Sigmoid colon (tissue), 7 donors: ENCODE results near the gene DCHS1. TPM values are rescaled to one million over a fixed set of nuclear protein-coding genes. Genes with fewer than 3 reads are reported as not detected.

Source experiments
- DNase-seq: peaks from one replicate; pipeline ENCODE4 v3.0.0-alpha.2; 2019
- H3K27ac ChIP-seq, 4 donors: fragments of 200-600 bp; sonication (generic); one replicate each; pipeline ENCODE4 v1.5.1; 2016 to 2019; ENCODE audit warnings: mild to moderate bottlenecking in 1 of 4
- H3K27me3 ChIP-seq, 3 donors: fragments of 200-600 bp; sonication (generic); one replicate each; pipeline ENCODE4 v1.5.1; 2019; ENCODE audit warnings: mild to moderate bottlenecking in 1 of 3
- H3K36me3 ChIP-seq, 4 donors: fragments of 200-600 bp; sonication (generic); one replicate each; pipeline ENCODE4 v1.5.1; 2016 to 2019
- H3K4me1 ChIP-seq, 4 donors: fragments of 200-600 bp; sonication (generic); one replicate each; pipeline ENCODE4 v1.5.1; 2017 to 2019
- H3K4me3 ChIP-seq, 4 donors: fragments of 200-600 bp; sonication (generic); one replicate each; pipeline ENCODE4 v1.5.1; 2017 to 2019; ENCODE audit warnings: mild to moderate bottlenecking in 2 of 4, moderate library complexity in 1 of 4
- H3K9me3 ChIP-seq, 4 donors: fragments of 200-600 bp in 3 of 4; sonication (generic) in 3 of 4; one replicate each; pipeline versions ENCODE4 v1.5.1 to v1.6.1; 2013 to 2019
- EP300 ChIP-seq, 4 donors: sonication (generic); formaldehyde crosslinking; IDR thresholded peaks; one replicate each; pipeline ENCODE4 v1.6.1; 2017; ENCODE audit warnings: antibody characterized with exemption in 4 of 4
- POLR2A ChIP-seq, 2 donors: fragments of 450-650 bp; IDR thresholded peaks; one replicate each; pipeline ENCODE4 v1.6.1; 2016; ENCODE audit warnings: antibody characterized with exemption in 2 of 2, mild to moderate bottlenecking in 2 of 2, moderate library complexity in 2 of 2
- POLR2AphosphoS5 ChIP-seq, 4 donors: sonication (generic); formaldehyde crosslinking; IDR thresholded peaks; one replicate each; pipeline ENCODE4 v1.6.1; 2017; ENCODE audit warnings: antibody characterized with exemption in 4 of 4
- WGBS, 2 donors: extraction: QIAGEN DNeasy Blood & Tissue Kit; methylation state at CpG; one replicate each; pipeline ENCODE4 v1.1.7; 2013; 5-methylcytosine and 5-hydroxymethylcytosine counted together
- intact Hi-C: fragments of 100-400 bp; cut with DNase I; formaldehyde crosslinking; loops from one replicate; pipeline ENCODE4 v1.15.1; 2023
- polyA plus RNA-seq, 3 donors: library from polyadenylated mRNA; stranded (reverse); fragments of 200-250 nt; gene quantifications; one replicate each; pipeline ENCODE4 v1.2.3, GENCODE V29; 2013
- total RNA-seq, 4 donors: library from RNA; depleted of rRNA; stranded (reverse); fragments of >200 nt; gene quantifications; one replicate each; pipeline ENCODE4 v1.1.0, GENCODE V29; 2016
- TF ChIP-seq, protein P1 (sequence below), 4 experiments: fragments of 450-650 bp in 3 of 4; fragments of 200-600 bp in 1 of 4; IDR thresholded peaks; one replicate each; pipeline ENCODE4 v1.5.1; 2016 to 2019; ENCODE audit warnings: antibody characterized with exemption in 4 of 4, mild to moderate bottlenecking in 3 of 4, moderate library complexity in 2 of 4
- donor health status: healthy with polysubstance abuse.
- donor health status: Bipolar disorder and iron deficiency.
- donor health status: healthy.

DCHS1 gene
- total and polyA plus RNA-seq, 7 donors, result under 0.01 to 57.1 (median 21.7) TPM

DNA sequence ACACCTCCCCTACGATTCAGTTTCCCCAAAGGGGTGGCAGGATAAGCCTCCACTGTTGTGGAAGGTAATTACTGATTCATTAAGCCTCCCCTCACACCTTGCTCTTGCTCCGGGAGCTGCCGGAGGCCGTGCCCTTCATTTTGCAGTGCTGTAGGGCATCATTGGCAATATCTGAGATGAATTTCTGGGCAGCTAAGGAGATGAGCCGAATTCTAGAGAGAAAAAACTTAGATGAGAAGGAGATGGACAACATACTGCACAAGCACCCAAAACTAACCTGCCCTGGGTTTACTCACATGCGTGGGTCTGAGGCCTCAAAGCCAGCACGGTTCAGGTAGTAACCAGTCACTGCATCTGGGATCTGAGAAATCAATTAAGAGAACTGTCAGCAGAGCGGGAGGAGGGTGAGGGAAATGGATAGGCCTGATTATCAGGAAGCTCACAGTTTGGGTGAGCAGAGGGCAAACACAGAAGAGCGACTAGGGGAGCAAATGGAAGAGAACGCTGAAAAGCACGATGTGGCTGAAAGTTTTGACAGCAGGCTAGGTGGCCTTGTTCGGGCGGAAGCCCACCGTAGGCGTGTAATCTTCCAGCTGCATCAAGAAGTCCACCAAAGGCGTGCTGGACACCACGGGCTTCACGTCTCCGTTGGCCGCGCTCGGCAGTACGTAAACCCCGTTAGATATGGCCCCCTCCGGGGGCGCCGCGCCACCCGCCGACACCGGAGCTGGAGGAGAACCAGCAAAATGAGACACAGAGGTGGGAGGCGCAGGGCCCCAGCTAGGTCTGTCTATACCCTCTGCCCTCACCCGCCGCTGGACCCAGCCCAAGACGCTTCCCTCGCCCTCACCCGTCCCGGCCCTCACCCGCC is 44.3 kb downstream of the DCHS1 start:
- intact Hi-C loops, result no loop called here
- no peaks in the 10 kb centered on the region for H3K27me3 ChIP-seq
- peaks cover 0 to 68% (median 62%) of the 10 kb centered on the region in 4 donors for H3K4me1 ChIP-seq
- peak; percentile 84 for DNase-seq
- no peaks in the 10 kb centered on the region for H3K9me3 ChIP-seq
- WGBS, 2 donors, result 10 to 16% methylated on average over 39 of the region's 39 CpGs
- peak overlapping the region; percentile 98 to 99 (median 98) for H3K27ac ChIP-seq
- no peak for TF ChIP-seq EP300 (IDR thresholded peaks at IDR 0.05)
- TF ChIP-seq POLR2AphosphoS5 (IDR thresholded peaks at IDR 0.05), result peak; percentile 31 to 55 (median 37)
- TF ChIP-seq, protein P1, sequence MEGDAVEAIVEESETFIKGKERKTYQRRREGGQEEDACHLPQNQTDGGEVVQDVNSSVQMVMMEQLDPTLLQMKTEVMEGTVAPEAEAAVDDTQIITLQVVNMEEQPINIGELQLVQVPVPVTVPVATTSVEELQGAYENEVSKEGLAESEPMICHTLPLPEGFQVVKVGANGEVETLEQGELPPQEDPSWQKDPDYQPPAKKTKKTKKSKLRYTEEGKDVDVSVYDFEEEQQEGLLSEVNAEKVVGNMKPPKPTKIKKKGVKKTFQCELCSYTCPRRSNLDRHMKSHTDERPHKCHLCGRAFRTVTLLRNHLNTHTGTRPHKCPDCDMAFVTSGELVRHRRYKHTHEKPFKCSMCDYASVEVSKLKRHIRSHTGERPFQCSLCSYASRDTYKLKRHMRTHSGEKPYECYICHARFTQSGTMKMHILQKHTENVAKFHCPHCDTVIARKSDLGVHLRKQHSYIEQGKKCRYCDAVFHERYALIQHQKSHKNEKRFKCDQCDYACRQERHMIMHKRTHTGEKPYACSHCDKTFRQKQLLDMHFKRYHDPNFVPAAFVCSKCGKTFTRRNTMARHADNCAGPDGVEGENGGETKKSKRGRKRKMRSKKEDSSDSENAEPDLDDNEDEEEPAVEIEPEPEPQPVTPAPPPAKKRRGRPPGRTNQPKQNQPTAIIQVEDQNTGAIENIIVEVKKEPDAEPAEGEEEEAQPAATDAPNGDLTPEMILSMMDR (IDR thresholded peaks at IDR 0.05), result no peak
- TF ChIP-seq POLR2A (IDR thresholded peaks at IDR 0.05), result no peak
- H3K36me3 ChIP-seq, result peaks cover 29 to 63% (median 47%) of the 10 kb centered on the region in 4 donors
- H3K4me3 ChIP-seq, result peak overlapping the region; percentile 64 to 90 (median 82)

DNA sequence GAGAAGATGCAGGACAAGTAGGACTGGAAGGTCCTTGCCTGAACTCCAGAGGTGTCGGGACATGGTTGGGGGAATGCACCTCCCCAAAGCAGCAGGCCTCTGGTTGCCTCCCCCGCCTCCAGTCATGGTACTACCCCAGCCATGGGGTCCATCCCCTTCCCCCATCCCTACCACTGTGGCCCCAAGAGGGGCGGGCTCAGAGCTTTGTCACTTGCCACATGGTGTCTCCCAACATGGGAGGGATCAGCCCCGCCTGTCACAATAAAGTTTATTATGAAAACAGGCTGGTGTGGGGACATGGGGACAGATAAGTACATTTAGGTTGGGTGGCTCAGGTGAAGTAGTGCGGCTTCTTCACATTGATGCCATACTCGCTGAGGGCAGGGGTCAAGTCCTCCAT is 45.0 kb downstream of the DCHS1 start:
- intact Hi-C loops, result no loop called here
- Histone ChIP-seq H3K4me3 (peak overlapping the region; percentile 64 to 90 (median 82)), H3K27ac (peak overlapping the region; percentile 98 to 99 (median 98)), H3K36me3 (peaks cover 29 to 56% (median 43%) of the 10 kb centered on the region in 4 donors), H3K4me1 (peaks cover 0 to 75% (median 68%) of the 10 kb centered on the region in 4 donors), H3K27me3 (no peaks in the 10 kb centered on the region), H3K9me3 (no peaks in the 10 kb centered on the region)
- TF ChIP-seq, protein P1 (IDR thresholded peaks at IDR 0.05), result no peak
- TF ChIP-seq POLR2A (IDR thresholded peaks at IDR 0.05) (no peak), POLR2AphosphoS5 (IDR thresholded peaks at IDR 0.05) (peak in 1 of 4 donors; percentile 7), EP300 (IDR thresholded peaks at IDR 0.05) (no peak)
- 86 to 90% methylated on average over 6 of the region's 6 CpGs for WGBS, 2 donors
- peak; percentile 71 for DNase-seq

DNA sequence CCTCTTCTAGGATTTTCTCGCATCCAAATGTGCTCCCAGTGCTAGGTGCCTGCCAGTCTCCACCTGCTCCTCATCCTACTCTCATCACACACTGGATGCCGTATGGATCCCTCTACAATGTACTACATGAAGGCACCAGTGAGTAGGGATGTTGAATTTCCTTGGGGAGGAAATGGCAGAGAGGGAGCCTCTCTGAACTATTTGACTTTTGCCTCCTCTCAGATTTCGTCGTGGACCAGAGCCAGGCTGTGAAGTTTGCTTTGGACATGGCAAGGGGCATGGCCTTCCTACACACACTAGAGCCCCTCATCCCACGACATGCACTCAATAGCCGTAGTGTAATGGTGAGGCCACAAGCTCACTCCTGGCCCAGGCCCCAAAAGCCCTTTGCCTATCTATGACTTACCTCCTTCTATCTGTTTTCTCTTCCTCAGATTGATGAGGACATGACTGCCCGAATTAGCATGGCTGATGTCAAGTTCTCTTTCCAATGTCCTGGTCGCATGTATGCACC is 46.0 kb downstream of the DCHS1 start:
- DNase-seq, result peak; percentile 67
- TF ChIP-seq POLR2AphosphoS5 (IDR thresholded peaks at IDR 0.05) (peak in 1 of 4 donors; percentile 17), EP300 (IDR thresholded peaks at IDR 0.05) (no peak)
- H3K36me3 ChIP-seq, result peaks cover 29 to 46% (median 35%) of the 10 kb centered on the region in 4 donors
- H3K27ac ChIP-seq, result peak overlapping the region; percentile 98 to 99 (median 98)
- H3K4me3 ChIP-seq, result no peak overlapping the region
- H3K27me3 ChIP-seq, result no peaks in the 10 kb centered on the region
- H3K4me1 ChIP-seq, result peaks cover 0 to 85% (median 72%) of the 10 kb centered on the region in 4 donors
- 79 to 90% methylated on average over 8 of the region's 8 CpGs for WGBS, 2 donors
- H3K9me3 ChIP-seq, result no peaks in the 10 kb centered on the region
- intact Hi-C loops, result no loop called here

DNA sequence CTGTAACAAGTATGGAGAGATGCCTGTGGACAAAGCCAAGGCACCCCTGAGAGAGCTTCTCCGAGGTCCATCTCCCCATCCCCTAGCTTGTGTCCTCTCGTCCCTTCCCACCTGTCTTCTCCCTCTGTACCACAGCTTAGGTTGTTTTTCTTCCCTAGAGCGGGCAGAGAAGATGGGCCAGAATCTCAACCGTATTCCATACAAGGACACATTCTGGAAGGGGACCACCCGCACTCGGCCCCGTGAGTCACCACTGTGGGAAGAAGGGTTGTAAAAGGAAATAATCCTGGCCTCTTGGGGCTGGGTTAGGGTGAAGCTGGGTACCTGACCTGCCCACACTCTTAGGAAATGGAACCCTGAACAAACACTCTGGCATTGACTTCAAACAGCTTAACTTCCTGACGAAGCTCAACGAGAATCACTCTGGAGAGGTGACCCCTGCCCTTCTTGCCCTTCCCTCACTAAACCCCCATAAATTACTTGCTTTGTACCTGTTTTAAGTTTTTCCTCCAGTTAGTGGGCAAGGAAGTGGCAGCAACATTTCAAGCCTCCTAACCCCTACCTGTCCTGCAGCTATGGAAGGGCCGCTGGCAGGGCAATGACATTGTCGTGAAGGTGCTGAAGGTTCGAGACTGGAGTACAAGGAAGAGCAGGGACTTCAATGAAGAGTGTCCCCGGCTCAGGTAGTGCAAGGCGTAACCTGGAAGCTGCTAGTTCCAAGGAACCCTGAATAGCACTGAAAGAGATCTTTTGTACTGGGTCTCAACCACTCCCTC is 46.7 kb downstream of the DCHS1 start:
- intact Hi-C loops, result no loop called here
- H3K4me3 ChIP-seq, result no peak overlapping the region
- H3K27ac ChIP-seq, result peak overlapping the region; percentile 98 to 99 (median 98)
- peaks cover 0 to 85% (median 72%) of the 10 kb centered on the region in 4 donors for H3K4me1 ChIP-seq
- H3K9me3 ChIP-seq, result no peaks in the 10 kb centered on the region
- no peaks in the 10 kb centered on the region for H3K27me3 ChIP-seq
- no peak for TF ChIP-seq EP300 (IDR thresholded peaks at IDR 0.05)
- TF ChIP-seq POLR2A (IDR thresholded peaks at IDR 0.05), result no peak
- TF ChIP-seq POLR2AphosphoS5 (IDR thresholded peaks at IDR 0.05), result peak; percentile 5 to 43 (median 23)
- TF ChIP-seq, protein P1 (IDR thresholded peaks at IDR 0.05), result no peak
- peaks cover 29 to 39% (median 34%) of the 10 kb centered on the region in 4 donors for H3K36me3 ChIP-seq
- DNase-seq, result peak; percentile 84
- 85 to 87% methylated on average over 14 of the region's 14 CpGs for WGBS, 2 donors
